ENCODE measurements around the gene GPR26. TPM values are rescaled to one million over a fixed set of nuclear protein-coding genes. Genes with fewer than 3 reads are reported as not detected.

GPR26 gene
- total RNA-seq, 1 experiment from 2014 or later, result 0.07 TPM

DNA sequence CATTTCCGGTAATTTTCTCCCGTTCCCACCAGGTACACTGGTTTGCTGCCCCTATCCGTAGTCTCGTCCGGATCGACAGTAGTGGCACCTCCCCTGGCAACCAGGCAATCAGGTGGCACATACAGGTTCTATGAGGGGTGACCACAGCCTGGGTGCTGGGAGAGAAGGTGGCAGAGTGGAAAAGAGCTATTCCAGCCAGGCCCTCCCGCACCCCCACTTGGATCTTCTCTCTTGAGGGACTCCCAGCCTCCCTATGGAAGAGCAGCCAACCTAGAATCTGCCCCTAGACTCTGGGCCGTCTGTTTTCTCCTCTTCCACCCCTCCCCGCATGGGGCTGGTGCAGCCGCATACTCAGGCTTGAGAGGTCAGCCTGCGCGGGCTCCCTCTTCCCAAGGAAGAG, 58.6 kb downstream of the GPR26 start:
- H3K27me3 Mint-ChIP-seq (ENCODE audit: low read depth), result peaks cover 17% of the 10 kb centered on the region
- Histone ChIP-seq H3K27ac (ENCODE audit: insufficient read length, low read depth, low read length) (no peak overlapping the region), H3K18ac (ENCODE audit: insufficient read length, low read depth, low read length) (no peak overlapping the region), H3K79me2 (ENCODE audit: insufficient read depth, low read length) (no peaks in the 10 kb centered on the region), H2BK20ac (ENCODE audit: low read depth, low read length, poor library complexity, severe bottlenecking) (no peak overlapping the region), H4K20me1 (ENCODE audit: control insufficient read depth, insufficient read depth, insufficient read length) (no peaks in the 10 kb centered on the region), H3K4me2 (ENCODE audit: insufficient read depth, insufficient read length, low read length) (no peak overlapping the region), H4K8ac (replicated peaks; ENCODE audit: insufficient read length, low read depth, low read length) (no peak overlapping the region), H2BK120ac (ENCODE audit: low read depth, low read length, poor library complexity, severe bottlenecking) (no peak overlapping the region), H2AFZ (ENCODE audit: low read length) (no peak overlapping the region), H4K91ac (ENCODE audit: insufficient read length, low read depth, low read length) (no peak overlapping the region), H3K23me2 (ENCODE audit: insufficient read length, low read depth, low read length, poor library complexity, severe bottlenecking) (no peaks in the 10 kb centered on the region), H3K79me1 (ENCODE audit: insufficient read depth, low read depth, low read length, poor library complexity, severe bottlenecking) (no peaks in the 10 kb centered on the region), H3K56ac (ENCODE audit: insufficient read length, low read depth, low read length) (no peak overlapping the region), H3K14ac (ENCODE audit: insufficient read depth, low read length) (no peak overlapping the region), H3K9ac (ENCODE audit: extremely low read depth, insufficient read length, low read length) (no peak overlapping the region), H2BK15ac (ENCODE audit: low read depth, low read length) (no peak overlapping the region), H3K27me3 (ENCODE audit: insufficient read depth, low read length) (no peaks in the 10 kb centered on the region), H3T11ph (ENCODE audit: low read length) (no peak overlapping the region), H2AK5ac (ENCODE audit: insufficient read length, low read length) (no peak overlapping the region), H3K4me1 (ENCODE audit: insufficient read depth, low read length) (peaks cover 3% of the 10 kb centered on the region; the same call in 1 of the 2 replicates), H2BK5ac (ENCODE audit: insufficient read length, low read length) (no peak overlapping the region), H3K9me3 (ENCODE audit: control insufficient read depth, low read depth, low read length) (no peaks in the 10 kb centered on the region), H2BK12ac (ENCODE audit: insufficient read length, low read depth, low read length) (no peak overlapping the region), H4K5ac (ENCODE audit: insufficient read length, low read depth, low read length) (no peak overlapping the region), H3K4ac (ENCODE audit: low read depth, low read length) (no peak overlapping the region), H3K23ac (ENCODE audit: insufficient read length, low read depth, low read length) (no peak overlapping the region)
- DNase-seq, result no peak
- no peak overlapping the region for H3K4me3 Mint-ChIP-seq
- WGBS (ENCODE audit: extremely low coverage, insufficient read length, low lambda C conversion rate), result no CpG with 5 or more reads among the region's 12 CpGs
- TF ChIP-seq, protein P1, sequence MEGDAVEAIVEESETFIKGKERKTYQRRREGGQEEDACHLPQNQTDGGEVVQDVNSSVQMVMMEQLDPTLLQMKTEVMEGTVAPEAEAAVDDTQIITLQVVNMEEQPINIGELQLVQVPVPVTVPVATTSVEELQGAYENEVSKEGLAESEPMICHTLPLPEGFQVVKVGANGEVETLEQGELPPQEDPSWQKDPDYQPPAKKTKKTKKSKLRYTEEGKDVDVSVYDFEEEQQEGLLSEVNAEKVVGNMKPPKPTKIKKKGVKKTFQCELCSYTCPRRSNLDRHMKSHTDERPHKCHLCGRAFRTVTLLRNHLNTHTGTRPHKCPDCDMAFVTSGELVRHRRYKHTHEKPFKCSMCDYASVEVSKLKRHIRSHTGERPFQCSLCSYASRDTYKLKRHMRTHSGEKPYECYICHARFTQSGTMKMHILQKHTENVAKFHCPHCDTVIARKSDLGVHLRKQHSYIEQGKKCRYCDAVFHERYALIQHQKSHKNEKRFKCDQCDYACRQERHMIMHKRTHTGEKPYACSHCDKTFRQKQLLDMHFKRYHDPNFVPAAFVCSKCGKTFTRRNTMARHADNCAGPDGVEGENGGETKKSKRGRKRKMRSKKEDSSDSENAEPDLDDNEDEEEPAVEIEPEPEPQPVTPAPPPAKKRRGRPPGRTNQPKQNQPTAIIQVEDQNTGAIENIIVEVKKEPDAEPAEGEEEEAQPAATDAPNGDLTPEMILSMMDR (conservative IDR thresholded peaks at IDR 0.05), result no peak
- no peaks in the 10 kb centered on the region for H3K36me3 Mint-ChIP-seq (ENCODE audit: insufficient read depth in 1 of 3, low read depth in 3 of 3)
- no peak overlapping the region for H3K27ac Mint-ChIP-seq
- H3K4me1 Mint-ChIP-seq, result peaks cover 13 to 15% of the 10 kb centered on the region in 2 experiments
- H3K9me3 Mint-ChIP-seq, result no peaks in the 10 kb centered on the region; a peak in 1 of 5 replicates

Data from H9 (cell line).